ENCODE measurements around the gene PSMA7.
A peak's percentile ranks its signal among the peaks of the same experiment; 100 is the strongest.

Gene PSMA7

DNA sequence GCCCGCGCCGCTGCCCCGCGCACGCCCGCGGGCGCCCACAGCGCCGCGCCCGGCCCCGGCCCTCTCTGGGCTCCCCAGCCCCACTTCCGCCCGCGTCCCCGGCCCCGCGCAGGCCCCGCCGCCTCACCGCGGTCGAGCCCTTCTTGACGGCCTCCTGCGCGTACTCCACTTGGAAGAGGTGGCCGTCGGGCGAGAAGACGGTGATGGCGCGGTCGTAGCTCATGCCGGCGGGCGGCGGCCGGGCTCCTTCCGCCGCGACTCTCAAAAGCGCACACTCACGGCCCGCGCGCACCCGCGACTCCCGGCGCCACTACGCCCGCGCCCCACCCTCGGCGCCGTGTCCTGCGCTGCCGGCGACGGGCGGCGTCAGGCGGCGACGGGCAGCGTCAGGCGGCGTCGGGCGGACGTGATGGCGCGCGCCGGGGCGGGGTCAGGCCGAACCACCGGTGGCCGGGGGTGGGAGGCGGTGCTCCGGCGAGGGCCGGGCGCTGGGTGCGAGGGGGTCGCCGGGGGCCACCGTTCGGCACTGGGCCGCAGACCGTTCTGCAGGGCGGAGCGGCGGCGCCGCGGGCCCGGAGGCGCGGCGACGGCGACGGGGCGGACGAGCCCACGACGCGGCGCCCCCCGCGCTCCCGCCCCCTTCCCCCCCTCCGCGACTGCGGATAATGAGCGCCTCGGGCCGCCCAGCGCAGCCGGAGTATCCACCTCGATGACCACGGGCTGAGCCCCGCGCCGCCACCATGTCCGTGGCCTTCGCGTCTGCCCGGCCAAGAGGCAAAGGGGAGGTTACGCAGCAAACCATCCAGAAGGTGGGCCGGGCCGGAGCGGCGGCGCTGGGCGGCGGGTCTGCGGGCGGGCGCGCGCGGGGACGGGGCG is at the start of gene PSMA7, which contains the start of gene SS18L1:
TSS of gene PSMA7 (minus strand) at position 314 of the 876 bp plus-strand sequence. CDS start at position 223, 91 bp downstream.
TSS of gene SS18L1 (plus strand) at position 689 of the 876 bp plus-strand sequence. CDS start at position 741, 52 bp downstream.
- DNase-seq, result peak; percentile 88
- ATAC-seq, result peak; percentile 87

DNA sequence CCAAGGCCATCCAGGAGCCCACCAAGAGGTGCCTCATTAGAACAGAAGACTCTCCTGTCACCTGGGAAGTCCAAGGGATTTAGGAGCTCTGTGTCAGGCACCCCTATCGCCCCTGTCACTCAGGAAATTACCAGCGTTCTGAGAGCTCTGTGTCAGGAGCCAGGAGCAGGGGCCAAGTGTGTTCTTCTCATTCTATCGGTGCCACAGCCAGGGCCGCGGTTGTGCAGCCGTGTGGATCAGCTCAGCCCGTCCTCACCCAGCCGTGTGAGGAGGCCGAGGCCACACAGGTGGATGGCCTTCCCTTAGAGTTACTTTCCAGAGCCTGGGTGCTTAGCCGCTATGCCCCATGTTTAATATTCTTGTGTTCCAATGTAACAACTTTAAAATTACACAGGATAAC is 49.4 kb upstream of the PSMA7 start:
- no peak for DNase-seq
- ATAC-seq, result no peak

DNA sequence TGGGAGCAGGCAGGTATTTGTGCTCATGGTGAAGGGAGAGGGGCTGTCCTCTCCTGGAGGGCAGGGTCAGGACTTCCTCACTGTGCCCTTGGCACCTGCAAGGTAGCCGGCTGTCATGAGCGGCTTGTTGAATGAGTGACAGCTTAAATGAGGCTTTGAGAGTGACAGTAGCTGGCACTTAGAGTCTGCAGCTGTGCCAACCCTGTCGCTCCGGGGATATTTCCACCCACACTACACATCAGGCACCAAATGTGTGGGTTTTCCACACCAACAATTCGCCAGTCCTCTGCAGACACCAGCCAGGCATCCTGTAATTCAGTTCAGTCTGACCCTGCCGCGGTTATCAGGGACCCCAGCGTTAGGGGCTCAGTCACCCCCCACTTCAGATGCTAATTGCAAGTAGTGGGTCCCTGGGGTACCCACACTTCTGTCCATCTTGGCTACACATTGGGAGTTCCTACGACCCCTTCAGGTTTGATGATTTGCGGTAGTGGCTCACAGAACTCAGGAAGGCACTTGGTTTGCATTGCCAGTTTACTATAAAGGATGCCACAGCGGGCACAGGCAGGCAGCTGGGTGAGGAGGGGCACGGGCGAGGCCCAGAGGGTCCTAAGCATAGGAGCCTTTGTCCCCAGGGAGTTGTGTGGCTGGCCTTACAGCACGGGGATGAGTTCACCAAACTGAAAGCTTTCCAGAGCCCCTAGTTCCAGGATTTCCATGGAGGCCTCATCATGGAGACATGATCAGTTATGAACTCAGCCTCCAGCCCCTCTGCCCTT is 48.8 kb upstream of the PSMA7 start:
- DNase-seq (no peak), ATAC-seq (no peak)

DNA sequence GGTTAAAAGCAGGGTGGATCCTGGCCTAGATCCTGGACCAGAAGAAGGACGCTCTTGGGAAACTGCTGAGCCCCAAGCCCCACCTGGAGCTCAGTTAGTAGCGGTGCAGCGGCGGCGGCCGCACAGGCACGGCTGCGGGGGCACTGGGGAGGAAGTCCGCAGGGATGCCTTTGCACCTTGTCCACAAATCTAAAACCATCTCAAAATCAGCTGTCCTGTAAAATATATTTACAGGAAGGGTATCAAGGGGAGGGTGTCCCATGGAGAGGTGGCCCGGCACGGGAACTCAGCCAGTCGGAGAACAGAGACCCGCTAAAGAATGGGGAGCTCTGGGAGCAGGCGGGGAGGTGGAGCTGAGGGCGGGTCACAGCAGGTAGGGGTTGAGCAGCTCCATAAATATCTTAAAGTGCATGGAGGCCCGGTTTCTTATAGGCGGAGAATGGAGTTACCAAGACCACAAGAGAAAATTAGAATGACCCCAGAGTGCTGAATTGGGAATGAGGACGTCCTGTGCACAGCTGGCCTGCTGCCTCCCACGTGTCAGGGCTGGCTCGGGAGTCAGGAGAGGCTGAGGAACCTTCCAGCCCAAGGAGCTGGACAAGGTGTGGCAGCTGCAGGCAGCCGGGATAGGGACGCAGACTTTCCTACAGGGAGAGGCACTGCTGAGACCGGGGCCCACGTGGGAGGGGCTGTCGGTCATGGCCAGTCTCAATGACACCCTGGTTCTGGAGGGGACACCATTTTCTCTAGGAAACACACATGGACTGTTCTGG is 47.6 kb upstream of the PSMA7 start:
- DNase-seq, result no peak
- ATAC-seq, result no peak

DNA sequence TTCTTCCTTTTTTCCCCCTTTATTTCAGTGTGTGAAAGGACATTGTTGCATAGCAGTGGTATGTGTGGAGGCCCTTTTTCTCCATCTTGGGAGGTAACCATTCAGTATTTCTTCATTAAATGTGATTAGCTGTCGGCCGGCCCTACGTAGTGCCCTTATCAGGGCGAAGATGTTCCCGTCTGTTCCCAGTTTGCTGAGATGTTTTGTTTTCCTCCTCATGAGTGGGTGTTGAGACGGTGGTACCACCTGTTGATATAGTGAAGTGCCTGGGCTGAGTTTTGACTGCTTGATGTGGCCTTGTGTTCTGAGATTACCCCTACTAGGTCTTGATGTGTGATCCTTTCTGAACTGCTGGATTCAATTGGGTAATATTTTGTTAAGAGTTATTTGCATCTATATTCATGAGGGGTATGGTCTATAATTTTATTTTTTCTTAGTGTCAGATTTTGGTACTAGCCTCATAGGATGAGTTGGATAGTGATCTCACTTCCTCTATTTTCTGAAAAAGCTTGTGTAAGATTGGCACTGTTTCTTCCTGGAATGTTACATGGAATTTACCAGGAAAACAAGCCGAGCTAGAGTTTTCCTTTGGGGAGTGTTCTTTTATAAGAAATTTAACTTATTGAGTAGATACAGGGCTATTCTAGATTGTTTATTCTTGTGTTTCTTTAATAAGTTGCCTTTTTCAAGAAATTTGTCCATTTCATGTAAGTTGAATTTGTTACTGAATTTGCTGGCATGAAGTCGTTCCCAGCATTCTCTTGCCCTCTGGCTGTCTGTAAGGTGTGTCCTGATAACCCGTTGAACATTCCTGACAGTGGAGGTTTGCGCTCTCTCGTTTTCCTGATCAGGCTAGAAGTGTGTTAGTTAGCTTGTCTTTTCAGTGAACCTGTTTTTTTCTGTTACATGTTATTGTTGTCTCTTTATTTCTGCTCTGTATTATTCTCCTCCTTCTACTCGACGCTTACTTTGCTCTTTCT is 44.0 kb upstream of the PSMA7 start:
- no peak for ATAC-seq
- no peak for DNase-seq

- ATAC-seq, result no peak
- DNase-seq, result no peak
Observed at GRCh38 chr20:62186096-62186426, 42.9 kb upstream of the PSMA7 start.

DNA sequence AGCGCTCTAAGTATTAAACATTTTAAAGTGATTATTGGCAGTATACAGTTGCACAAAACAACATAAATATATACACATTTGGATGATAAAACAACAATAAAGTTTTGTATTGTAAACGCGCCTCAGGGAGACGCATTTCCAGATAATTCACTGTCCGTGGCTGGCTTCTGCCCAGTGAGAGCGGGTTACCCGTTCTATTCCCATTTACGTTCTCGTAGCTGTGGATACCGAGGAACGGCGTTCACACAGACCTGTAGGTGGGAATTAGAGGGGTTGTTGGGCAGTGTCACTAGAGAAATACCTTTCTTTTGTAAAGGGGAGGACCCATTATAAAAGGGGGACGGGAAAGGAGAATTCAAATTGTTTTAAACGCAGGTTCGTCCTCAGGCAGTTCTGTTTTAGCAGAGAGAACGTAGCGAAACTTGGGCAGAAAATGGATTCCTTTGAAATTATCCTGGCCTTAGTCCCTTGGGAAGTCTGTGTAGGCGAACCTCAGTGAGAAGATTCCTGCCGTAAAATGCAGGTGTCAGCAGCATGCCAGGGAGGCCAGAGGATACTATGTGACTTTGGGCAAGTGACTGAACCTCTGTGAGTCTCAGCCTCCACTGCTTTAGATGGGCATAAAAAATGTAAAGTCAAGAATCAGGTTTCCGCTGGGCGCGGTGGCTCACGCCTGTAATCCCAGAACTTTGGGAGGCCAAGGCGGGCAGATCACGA is 40.4 kb upstream of the PSMA7 start:
- ATAC-seq (no peak), DNase-seq (no peak)

GRCh38 chr20:62182469-62183425 is 39.6 kb upstream of the PSMA7 start, which contains the start of gene MTG2:
Gene MTG2, plus strand, starts transcription at chr20:62183028. Its CDS starts 10,393 bp downstream, at chr20:62193421.
- DNase-seq, result peak; percentile 95
- peak; percentile 96 for ATAC-seq

GRCh38 chr20:62181808-62182207 is 38.6 kb upstream of the PSMA7 start:
- no peak for DNase-seq
- ATAC-seq, result no peak

DNA sequence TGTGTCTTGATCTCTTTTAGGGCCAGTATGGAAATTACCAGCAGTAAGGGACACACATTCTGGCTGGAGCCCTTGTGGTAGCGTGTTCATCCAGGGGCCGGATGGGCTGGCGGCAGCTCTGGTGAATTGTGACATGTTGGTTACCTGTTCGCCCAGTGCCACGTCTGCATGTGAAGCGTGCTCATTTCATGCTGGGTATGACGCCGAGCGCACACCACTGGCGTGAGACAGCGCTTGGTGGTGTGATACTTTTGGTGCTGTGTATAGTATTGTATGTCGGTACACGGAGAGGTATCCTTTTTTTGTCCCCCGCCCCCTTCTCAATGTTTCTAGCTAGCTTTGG is 35.9 kb upstream of the PSMA7 start:
- no peak for ATAC-seq

GRCh38 chr20:62178316-62179161 is 35.3 kb upstream of the PSMA7 start:
- no peak for DNase-seq
- no peak for ATAC-seq

More for the DNA sequence above, 35.9 kb upstream of the PSMA7 start:
- DNase-seq, result no peak

GRCh38 chr20:62177307-62177706 is 34.1 kb upstream of the PSMA7 start:
- DNase-seq (no peak), ATAC-seq (no peak)

DNA sequence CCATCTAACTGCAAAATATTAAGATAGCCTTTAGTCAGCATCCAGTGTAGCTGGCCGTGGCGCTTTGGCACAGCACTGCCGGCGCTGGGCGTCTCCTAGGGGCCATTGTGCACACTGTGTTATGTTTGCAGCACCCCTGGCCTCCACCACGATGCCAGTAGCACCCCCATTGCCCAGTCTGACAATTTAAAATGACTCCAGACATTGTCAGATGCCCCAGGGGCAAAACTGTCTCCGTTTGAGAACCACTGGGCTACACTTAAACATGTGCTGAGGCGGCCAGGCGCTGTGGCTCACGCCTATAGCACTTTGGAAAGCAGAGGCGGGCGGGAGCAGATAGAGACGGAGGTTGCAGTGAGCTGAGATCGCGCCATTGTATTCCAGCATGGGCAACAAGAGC is 33.7 kb upstream of the PSMA7 start:
- ATAC-seq (no peak), DNase-seq (no peak)

DNA sequence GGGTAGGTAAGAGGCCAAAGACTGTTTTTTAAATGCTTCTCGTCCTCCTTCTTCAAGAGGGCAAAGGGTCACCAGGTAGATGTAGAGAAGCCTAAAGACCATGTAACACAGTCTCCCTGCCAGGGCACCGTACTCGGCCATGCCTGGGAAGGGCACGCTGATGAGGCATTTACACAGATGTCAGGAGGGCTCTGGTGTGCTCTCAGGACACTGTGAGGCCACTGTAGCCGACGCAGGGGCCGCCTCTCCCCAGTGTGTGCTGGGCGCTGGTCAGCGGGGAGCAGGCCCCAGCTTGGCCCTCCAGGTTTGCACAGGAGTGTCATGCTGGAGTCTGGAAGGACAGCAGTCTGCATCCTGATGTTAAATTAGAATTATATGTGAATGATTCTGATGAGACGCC is 32.5 kb upstream of the PSMA7 start:
- no peak for ATAC-seq
- DNase-seq, result no peak

DNA sequence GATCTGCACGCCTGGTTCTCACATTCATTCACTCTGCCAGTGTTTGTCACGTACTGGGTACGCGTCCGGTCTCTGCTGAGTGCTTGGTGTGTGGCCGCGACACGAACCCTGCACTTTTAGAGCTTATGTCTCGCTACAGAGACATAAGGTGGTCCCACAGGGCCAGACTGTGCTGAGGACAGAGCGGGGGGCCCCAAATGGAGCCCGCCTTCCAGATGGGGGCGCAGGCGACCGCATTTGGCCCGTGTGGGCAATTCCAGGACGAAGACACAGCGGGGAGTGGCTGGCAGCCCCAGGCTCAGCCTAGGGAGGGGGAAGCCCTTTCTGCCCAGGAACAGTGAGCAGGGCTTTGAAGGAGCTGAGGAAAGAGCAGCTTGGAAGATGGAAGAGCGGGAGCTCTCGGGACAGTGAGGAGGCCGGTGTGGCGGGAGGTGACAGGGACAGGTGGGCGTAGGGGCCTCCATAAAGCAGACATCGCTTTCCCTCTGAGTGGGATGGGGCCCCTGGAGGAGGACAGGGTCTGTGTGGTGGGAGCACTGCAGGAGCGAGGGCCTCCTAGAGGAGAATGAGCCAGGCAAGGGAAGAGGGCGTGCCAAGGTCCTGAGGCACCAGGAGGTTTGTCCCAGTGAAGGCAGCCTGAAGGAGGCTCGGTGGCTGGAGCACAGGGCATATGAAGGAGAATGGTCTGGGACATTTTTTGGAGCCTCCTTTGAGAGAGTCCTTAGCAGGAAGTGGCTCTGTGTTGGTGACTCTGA is 31.9 kb upstream of the PSMA7 start:
- ATAC-seq, result no peak
- no peak for DNase-seq

DNA sequence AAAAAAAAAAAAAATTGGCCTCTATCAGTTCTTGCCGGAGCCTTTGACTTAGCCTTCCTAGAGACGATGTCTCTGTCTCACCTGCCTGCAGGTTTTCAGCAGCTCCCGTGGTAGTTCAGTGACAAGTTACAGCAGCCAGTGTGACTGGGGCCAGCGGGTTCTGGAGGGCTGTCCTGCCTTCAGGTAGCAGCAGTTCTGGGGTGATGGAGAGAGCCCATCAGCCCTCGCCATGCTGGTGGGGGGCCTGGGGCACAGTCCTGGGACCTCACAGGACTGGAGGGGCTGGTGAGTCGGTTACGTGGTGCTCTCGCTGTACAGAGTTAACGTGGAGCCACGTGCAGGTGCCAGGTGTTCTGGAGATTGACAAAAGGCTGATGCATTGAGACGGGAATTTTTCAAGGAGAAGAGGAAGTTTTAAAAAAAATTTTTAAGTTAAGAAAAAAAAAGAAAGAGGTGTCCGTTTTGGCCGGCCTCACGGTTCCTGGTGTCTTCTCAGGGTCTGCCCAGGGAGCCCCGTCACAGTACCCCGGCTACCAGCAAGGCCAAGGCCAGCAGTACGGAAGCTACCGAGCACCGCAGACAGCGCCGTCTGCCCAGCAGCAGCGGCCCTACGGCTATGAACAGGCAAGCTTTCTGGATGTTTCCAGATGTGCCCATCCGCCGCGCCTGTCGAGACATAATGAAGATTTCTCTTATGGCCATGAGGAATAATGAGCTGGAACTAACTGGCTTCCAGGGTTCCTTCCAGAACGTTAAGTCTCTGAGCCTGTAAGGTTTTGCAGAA is 31.0 kb upstream of the PSMA7 start:
- ATAC-seq (no peak), DNase-seq (no peak)

DNA sequence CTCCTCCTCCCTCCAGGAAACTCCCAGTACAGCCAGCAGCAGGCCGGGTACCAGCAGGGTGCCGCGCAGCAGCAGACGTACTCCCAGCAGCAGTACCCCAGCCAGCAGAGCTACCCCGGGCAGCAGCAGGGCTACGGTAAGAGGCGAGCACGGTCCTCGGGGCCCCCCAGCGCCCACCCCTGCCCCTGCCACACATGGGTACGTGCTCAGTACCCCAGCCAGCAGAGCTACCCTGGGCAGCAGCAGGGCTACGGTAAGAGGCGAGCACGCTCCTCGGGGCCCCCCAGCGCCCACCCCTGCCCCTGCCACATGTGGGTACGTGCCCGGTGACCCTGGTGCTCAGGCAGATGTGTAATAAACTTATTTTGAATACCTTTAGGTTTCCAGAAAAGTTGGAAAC is 29.5 kb upstream of the PSMA7 start:
- no peak for DNase-seq
- ATAC-seq, result no peak
